Left ventricle myocardium inferior (tissue), 1 donor: ENCODE measurements around the gene NCKAP5. TPM values are rescaled to one million over a fixed set of nuclear protein-coding genes. Genes with fewer than 3 reads are reported as not detected.
A peak's percentile ranks its signal among the peaks of the same experiment; 100 is the strongest.

Experiments
- DNase-seq: peaks from one replicate; pipeline ENCODE4 v3.0.0-alpha.2; 2020
- H3K27ac ChIP-seq: fragments of 200-600 bp; replicated peaks from 2 replicates; pipeline ENCODE4 v1.8.0; 2021
- H3K27me3 ChIP-seq: fragments of 200-600 bp; 2 replicates; pipeline ENCODE4 v1.8.0; 2021; ENCODE audit warnings: low read depth
- H3K36me3 ChIP-seq: fragments of 200-600 bp; 2 replicates; pipeline ENCODE4 v1.8.0; 2021
- H3K4me1 ChIP-seq: fragments of 200-600 bp; 2 replicates; pipeline ENCODE4 v1.8.0; 2021
- H3K4me3 ChIP-seq: fragments of 200-600 bp; 2 replicates; pipeline ENCODE4 v1.8.0; 2021; ENCODE audit warnings: mild to moderate bottlenecking, moderate library complexity
- H3K9me3 ChIP-seq: fragments of 200-600 bp; replicated peaks from 2 replicates; pipeline ENCODE4 v1.8.0; 2021
- CTCF ChIP-seq: fragments of 200-600 bp; IDR thresholded peaks from 2 replicates; pipeline ENCODE4 v1.8.0; 2021; ENCODE audit warnings: antibody characterized with exemption, mild to moderate bottlenecking, borderline replicate concordance
- intact Hi-C: fragments of 100-400 bp; cut with micrococcal nuclease; formaldehyde crosslinking; loops from one replicate; pipeline ENCODE4 v1.11.0; 2022
- total RNA-seq: library from RNA; stranded (reverse); fragmentation: NEBNext Ultra II Directional; extraction: Animal tissue kit (Norgen Biotek cat#: 25700); gene quantifications from one replicate; pipeline ENCODE4 v1.2.1, GENCODE V29; 2021
- donor health status: DM: no; HTN: yes; CAD: no; lungs with severe emphysema.

NCKAP5 gene
- total RNA-seq, 1 donor from 2014 or later, result 6.0 TPM

- Histone ChIP-seq H3K4me3 (no peak overlapping the region), H3K4me1 (no peaks in the 10 kb centered on the region), H3K9me3 (no peaks in the 10 kb centered on the region), H3K27me3 (peaks cover 9% of the 10 kb centered on the region), H3K36me3 (no peaks in the 10 kb centered on the region), H3K27ac (no peak overlapping the region)
- no peak for TF ChIP-seq CTCF
- intact Hi-C loops, result no loop called here
- no peak for DNase-seq
Measured at GRCh38 chr2:132654968-132655367, 913.3 kb downstream of the NCKAP5 start.

GRCh38 chr2:132654335-132654734 lies 913.9 kb downstream of the NCKAP5 start:
- DNase-seq, result no peak
- no peaks in the 10 kb centered on the region for H3K36me3 ChIP-seq
- H3K27me3 ChIP-seq, result peaks cover 7% of the 10 kb centered on the region
- no peaks in the 10 kb centered on the region for H3K9me3 ChIP-seq
- no peaks in the 10 kb centered on the region for H3K4me1 ChIP-seq
- H3K27ac ChIP-seq, result no peak overlapping the region
- no peak for TF ChIP-seq CTCF
- no peak overlapping the region for H3K4me3 ChIP-seq
- intact Hi-C loops, result no loop called here

- Histone ChIP-seq H3K4me1 (no peaks in the 10 kb centered on the region), H3K36me3 (no peaks in the 10 kb centered on the region), H3K9me3 (no peaks in the 10 kb centered on the region), H3K27me3 (peaks cover 22% of the 10 kb centered on the region), H3K27ac (no peak overlapping the region), H3K4me3 (no peak overlapping the region)
- DNase-seq, result no peak
- intact Hi-C loops, result no loop called here
- TF ChIP-seq CTCF, result no peak
Measured at GRCh38 chr2:132652474-132652873, 915.8 kb downstream of the NCKAP5 start.

- Histone ChIP-seq H3K27me3 (peaks cover 32% of the 10 kb centered on the region), H3K9me3 (no peaks in the 10 kb centered on the region), H3K4me1 (no peaks in the 10 kb centered on the region), H3K27ac (no peak overlapping the region), H3K36me3 (no peaks in the 10 kb centered on the region), H3K4me3 (no peak overlapping the region)
- intact Hi-C loops, result no loop called here
- DNase-seq, result no peak
- peak; percentile 63 for TF ChIP-seq CTCF
Measured at GRCh38 chr2:132651115-132652045, 916.9 kb downstream of the NCKAP5 start.

GRCh38 chr2:132646540-132647108 lies 921.6 kb downstream of the NCKAP5 start:
- Histone ChIP-seq H3K4me1 (peaks cover 8% of the 10 kb centered on the region), H3K4me3 (no peak overlapping the region), H3K36me3 (no peaks in the 10 kb centered on the region), H3K27ac (no peak overlapping the region), H3K9me3 (no peaks in the 10 kb centered on the region), H3K27me3 (peaks cover 48% of the 10 kb centered on the region)
- TF ChIP-seq CTCF, result no peak
- intact Hi-C loops, result no loop called here
- DNase-seq, result no peak
